Neutrophil (primary cell): ENCODE measurements around the gene LGALSL.

ENCODE experiments used
- H3K27ac ChIP-seq: fragments of 200-600 bp; sonication (generic); 2 replicates; pipeline ENCODE4 v1.5.1; 2016; ENCODE audit warnings: mild to moderate bottlenecking, moderate library complexity
- H3K27me3 ChIP-seq: fragments of 200-600 bp; sonication (generic); 2 replicates; pipeline ENCODE4 v1.6.0; 2016; ENCODE audit warnings: mild to moderate bottlenecking
- H3K36me3 ChIP-seq: fragments of 200-600 bp; sonication (generic); 2 replicates; pipeline ENCODE4 v1.5.1; 2017
- H3K4me1 ChIP-seq, 2 experiments: fragments of 200-600 bp in 1 of 2; sonication (generic) in 1 of 2; 1 replicate in 1 of 2; 2 replicates in 1 of 2; pipeline versions ENCODE4 v1.5.1 to v1.6.1; 2013 to 2016; ENCODE audit warnings: low read depth in 1 of 2, low read length in 1 of 2, mild to moderate bottlenecking in 1 of 2, moderate library complexity in 1 of 2; ENCODE audit not compliant: control insufficient read depth in 1 of 2, insufficient read depth in 1 of 2
- H3K4me3 ChIP-seq, 2 experiments: fragments of 200-600 bp in 1 of 2; sonication (generic) in 1 of 2; 1 replicate in 1 of 2; 2 replicates in 1 of 2; pipeline ENCODE4 v1.5.1; 2013 to 2016; ENCODE audit warnings: low read depth in 1 of 2, low read length in 1 of 2, mild to moderate bottlenecking in 1 of 2, moderate library complexity in 1 of 2
- H3K9me3 ChIP-seq: fragments of 200-600 bp; sonication (generic); 2 replicates; pipeline ENCODE4 v1.5.1; 2016
- TF ChIP-seq, protein P1 (sequence below): fragments of 200-600 bp; sonication (generic); IDR thresholded peaks from 2 replicates; pipeline ENCODE4 v1.5.1; 2016; ENCODE audit warnings: antibody characterized with exemption

Gene LGALSL

DNA sequence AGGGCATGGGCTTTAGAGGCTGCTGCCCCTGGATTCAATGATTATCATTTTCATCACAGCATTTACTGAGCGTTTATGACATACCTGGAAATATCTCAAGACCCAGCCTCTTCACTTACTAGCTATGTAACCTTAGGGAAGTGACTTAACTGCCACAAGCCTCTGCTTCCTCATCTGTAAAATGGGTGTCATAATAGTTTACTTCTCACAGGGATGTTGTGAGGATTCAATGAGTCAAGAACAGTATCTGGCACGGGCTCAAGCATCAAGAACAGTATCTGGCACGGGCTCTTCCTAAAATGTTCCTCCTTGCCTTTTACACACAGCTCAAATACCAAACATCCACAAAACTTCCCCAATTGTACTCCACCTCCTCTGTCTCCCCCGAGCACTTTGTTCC, 31.4 kb downstream of the LGALSL start:
- Histone ChIP-seq H3K4me3 (no peak overlapping the region), H3K4me1 (peaks cover 7 to 12% of the 10 kb centered on the region in 2 experiments), H3K27ac (no peak overlapping the region), H3K36me3 (no peaks in the 10 kb centered on the region), H3K27me3 (no peaks in the 10 kb centered on the region), H3K9me3 (no peaks in the 10 kb centered on the region)
- TF ChIP-seq, protein P1, sequence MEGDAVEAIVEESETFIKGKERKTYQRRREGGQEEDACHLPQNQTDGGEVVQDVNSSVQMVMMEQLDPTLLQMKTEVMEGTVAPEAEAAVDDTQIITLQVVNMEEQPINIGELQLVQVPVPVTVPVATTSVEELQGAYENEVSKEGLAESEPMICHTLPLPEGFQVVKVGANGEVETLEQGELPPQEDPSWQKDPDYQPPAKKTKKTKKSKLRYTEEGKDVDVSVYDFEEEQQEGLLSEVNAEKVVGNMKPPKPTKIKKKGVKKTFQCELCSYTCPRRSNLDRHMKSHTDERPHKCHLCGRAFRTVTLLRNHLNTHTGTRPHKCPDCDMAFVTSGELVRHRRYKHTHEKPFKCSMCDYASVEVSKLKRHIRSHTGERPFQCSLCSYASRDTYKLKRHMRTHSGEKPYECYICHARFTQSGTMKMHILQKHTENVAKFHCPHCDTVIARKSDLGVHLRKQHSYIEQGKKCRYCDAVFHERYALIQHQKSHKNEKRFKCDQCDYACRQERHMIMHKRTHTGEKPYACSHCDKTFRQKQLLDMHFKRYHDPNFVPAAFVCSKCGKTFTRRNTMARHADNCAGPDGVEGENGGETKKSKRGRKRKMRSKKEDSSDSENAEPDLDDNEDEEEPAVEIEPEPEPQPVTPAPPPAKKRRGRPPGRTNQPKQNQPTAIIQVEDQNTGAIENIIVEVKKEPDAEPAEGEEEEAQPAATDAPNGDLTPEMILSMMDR, result no peak

DNA sequence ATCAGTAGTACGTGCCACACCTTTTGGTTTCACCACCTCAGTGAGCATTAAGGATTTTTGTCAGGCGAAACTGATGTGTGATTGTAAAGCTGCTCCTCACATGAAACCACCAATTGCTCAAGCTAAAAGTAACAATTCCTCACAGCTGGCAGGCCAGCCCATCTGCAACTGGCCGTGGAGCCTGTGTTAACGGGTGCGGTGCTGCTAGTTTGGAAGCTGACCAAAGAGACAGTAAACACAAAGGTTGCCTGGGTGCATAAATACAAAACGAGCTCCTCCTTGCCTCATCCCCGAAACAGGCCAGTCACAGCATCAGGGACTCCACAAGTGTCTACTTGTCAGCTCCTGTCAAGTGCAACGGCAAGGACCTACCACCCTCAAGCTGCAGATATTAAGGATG, 32.0 kb downstream of the LGALSL start:
- TF ChIP-seq, protein P1, result no peak
- Histone ChIP-seq H3K27ac (no peak overlapping the region), H3K4me3 (no peak overlapping the region), H3K4me1 (peaks cover 7 to 12% of the 10 kb centered on the region in 2 experiments), H3K27me3 (no peaks in the 10 kb centered on the region), H3K36me3 (no peaks in the 10 kb centered on the region), H3K9me3 (no peaks in the 10 kb centered on the region)

DNA sequence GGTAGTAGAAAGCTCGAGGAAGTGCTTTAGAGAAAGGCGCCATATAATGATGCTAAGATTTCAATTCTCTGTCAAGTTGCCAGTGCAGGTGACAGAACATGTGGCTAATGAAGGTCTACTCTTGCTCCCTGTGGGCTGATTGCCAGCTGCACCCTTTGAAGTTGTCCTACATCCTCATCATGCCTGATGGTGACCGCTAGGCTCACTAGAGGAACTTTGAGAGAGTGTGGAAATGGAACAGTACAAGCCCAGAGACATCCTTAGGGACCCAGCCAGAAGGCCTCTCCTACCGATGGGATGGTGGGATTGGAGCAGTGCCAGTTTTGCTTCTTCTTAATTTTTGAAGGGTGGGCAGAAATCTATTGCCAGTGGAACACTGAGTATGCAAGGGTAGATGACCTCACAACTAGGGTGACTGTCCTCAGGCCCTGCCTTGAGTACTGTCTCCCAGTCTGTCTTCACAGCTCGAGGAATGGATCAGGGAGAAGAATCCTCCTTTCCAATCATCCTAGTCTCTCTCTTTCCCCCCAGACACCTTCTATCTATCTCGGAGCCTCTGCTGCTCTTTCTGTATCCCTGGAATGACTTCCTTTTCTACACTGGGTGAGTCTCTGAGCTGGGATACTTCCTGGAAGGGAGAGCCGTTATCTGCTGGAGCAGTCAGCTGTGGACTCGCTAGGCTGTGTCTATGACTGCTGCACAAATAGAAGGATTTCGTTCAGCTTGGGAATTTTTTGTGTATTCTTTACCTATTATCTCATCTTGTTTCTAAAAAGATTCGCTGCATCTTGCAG, 33.5 kb downstream of the LGALSL start:
- Histone ChIP-seq H3K4me3 (no peak overlapping the region), H3K4me1 (peaks cover 7 to 12% of the 10 kb centered on the region in 2 experiments), H3K36me3 (no peaks in the 10 kb centered on the region), H3K27ac (no peak overlapping the region), H3K27me3 (no peaks in the 10 kb centered on the region), H3K9me3 (no peaks in the 10 kb centered on the region)
- TF ChIP-seq, protein P1, result no peak

DNA sequence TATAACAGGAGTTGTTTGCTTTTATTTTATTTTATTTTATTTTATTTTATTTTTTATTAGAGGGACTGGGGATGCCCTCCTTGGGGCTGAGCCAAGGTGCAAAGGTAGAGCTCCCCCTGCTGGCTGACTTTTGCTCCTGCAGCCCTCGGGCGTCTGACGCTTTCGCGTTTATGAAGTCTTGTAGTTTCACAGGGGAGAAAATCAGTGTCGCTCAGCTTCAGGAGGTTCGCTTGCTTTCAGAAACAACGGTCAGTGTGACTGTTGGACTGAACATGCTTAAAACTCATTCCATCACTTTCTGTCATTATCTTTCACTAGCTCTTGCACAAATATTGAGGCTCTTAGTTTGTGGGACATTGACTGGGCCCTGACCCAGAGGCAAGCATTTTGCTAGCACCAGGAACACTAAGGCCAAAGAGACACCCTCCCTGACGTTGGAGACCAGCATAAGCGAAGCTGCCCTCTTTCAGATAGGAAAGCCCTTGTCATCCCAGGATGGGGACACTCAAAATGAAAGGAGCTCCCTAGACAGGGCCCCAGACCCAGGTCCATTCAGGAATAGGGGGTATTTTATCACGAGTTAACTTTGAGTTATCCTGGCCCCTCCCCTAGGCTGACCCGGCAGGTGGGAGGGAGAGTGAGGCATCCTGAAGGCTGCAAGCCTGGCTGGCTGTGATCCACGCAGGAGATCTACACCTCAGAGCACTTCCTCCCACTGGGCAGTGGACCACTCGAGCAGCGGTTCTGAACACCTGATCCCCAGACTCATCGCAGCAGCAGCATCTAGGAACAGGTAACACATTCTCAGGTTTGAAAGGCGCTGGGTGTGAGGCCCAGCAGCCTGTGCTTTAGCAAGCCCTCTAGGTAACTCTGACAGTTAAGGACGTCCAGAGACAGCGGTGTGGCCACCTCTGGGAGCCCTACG, 34.4 kb downstream of the LGALSL start:
- Histone ChIP-seq H3K4me3 (no peak overlapping the region), H3K27me3 (no peaks in the 10 kb centered on the region), H3K9me3 (no peaks in the 10 kb centered on the region), H3K4me1 (peaks cover 7 to 12% of the 10 kb centered on the region in 2 experiments), H3K36me3 (no peaks in the 10 kb centered on the region), H3K27ac (no peak overlapping the region)
- TF ChIP-seq, protein P1, result peak; percentile 94

DNA sequence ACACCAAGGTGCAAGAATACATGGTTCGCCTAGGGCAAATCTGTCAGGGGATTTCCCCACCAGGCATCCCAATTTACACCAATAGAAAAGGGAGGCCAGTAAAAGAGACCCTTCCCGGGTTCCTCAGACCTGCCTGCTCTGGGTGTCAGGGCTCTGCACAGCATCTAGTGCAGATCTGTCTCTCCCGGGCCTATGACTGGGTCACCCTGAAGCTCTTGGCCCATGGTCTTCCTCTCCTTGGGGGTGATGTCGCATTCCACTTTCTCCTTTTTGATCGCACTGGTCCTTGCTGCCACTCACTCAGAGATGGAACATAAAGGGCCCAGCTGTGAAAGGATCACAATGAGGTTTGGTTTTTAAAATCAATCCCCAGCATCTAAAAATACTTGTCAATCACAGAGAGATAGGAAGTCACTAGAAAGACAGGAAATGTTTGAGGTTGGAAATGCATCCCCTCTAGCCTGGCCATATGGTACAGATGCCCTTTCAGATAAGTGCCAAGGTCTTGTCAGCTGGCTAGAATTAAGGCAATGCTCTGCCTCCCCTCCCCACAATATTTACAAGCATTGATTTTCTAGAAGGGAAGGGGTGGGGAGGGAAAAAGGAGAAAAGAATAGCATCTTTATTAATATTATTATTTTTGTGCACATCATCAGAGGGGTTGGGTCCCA, 35.3 kb downstream of the LGALSL start:
- H3K4me1 ChIP-seq, result peaks cover 7 to 12% of the 10 kb centered on the region in 2 experiments
- no peaks in the 10 kb centered on the region for H3K36me3 ChIP-seq
- no peaks in the 10 kb centered on the region for H3K27me3 ChIP-seq
- H3K27ac ChIP-seq, result no peak overlapping the region
- H3K4me3 ChIP-seq, result no peak overlapping the region
- TF ChIP-seq, protein P1, result no peak
- H3K9me3 ChIP-seq, result no peaks in the 10 kb centered on the region
